DOHH2 (cell line): ENCODE measurements around the gene ESRRB.

Source experiments
- H3F3A ChIP-seq: fragments of 200-600 bp; sonication (generic), shearing (Covaris generic); 2 replicates; pipeline ENCODE4 v1.6.0; 2016; ENCODE audit warnings: antibody characterized with exemption, mild to moderate bottlenecking; ENCODE audit not compliant: control insufficient read depth, insufficient read depth
- H3K27ac ChIP-seq: fragments of 200-600 bp; sonication (generic); 2 replicates; pipeline ENCODE4 v1.5.1; 2014; ENCODE audit warnings: low read depth, mild to moderate bottlenecking, low read length, moderate library complexity
- H3K27me3 ChIP-seq: fragments of 200-600 bp; sonication (generic); 2 replicates; pipeline ENCODE4 v1.6.1; 2014; ENCODE audit warnings: mild to moderate bottlenecking, low read length, mixed read lengths; ENCODE audit not compliant: control insufficient read depth
- H3K36me3 ChIP-seq: fragments of 200-600 bp; sonication (generic); 2 replicates; pipeline ENCODE4 v1.6.1; 2014; ENCODE audit warnings: mild to moderate bottlenecking, low read length, moderate library complexity, mixed read lengths; ENCODE audit not compliant: control insufficient read depth
- H3K4me1 ChIP-seq: fragments of 200-600 bp; sonication (generic); 2 replicates; pipeline ENCODE4 v1.6.1; 2014; ENCODE audit warnings: mild to moderate bottlenecking, low read length, mixed read lengths; ENCODE audit not compliant: control insufficient read depth
- H3K4me2 ChIP-seq: fragments of 200-600 bp; sonication (generic); 2 replicates; pipeline ENCODE4 v1.6.0; 2014; ENCODE audit warnings: mild to moderate bottlenecking, low read length, moderate library complexity
- H3K4me3 ChIP-seq: fragments of 200-600 bp; sonication (generic); 2 replicates; pipeline ENCODE4 v1.5.1; 2014; ENCODE audit warnings: mild to moderate bottlenecking, low read length, mixed read lengths
- H3K79me2 ChIP-seq: fragments of 200-600 bp; sonication (generic); 2 replicates; pipeline ENCODE4 v1.6.1; 2014; ENCODE audit warnings: mild to moderate bottlenecking, low read length, mixed read lengths; ENCODE audit not compliant: control insufficient read depth
- H3K9me2 ChIP-seq: fragments of 200-600 bp; sonication (generic); replicated peaks from 2 replicates; pipeline ENCODE4 v1.6.1; 2014; ENCODE audit warnings: mild to moderate bottlenecking, low read length, mixed read lengths; ENCODE audit not compliant: control insufficient read depth
- H3K9me3 ChIP-seq: fragments of 200-600 bp; sonication (generic); 2 replicates; pipeline ENCODE4 v1.6.1; 2014; ENCODE audit warnings: antibody characterized with exemption, low read length, mixed read lengths; ENCODE audit not compliant: control insufficient read depth, insufficient read depth
- H4K20me1 ChIP-seq: fragments of 200-600 bp; sonication (generic); 2 replicates; pipeline ENCODE4 v1.6.0; 2014; ENCODE audit warnings: low read depth, mild to moderate bottlenecking, antibody characterized with exemption, low read length, moderate library complexity; ENCODE audit not compliant: control insufficient read depth, insufficient read depth
- EZH2phosphoT487 ChIP-seq: fragments of 200-600 bp; sonication (generic); IDR thresholded peaks from 2 replicates; pipeline ENCODE4 v1.6.1; 2017; ENCODE audit warnings: borderline replicate concordance, mild to moderate bottlenecking, antibody characterized with exemption, low read length, moderate library complexity, mixed read lengths
- TF ChIP-seq, protein P1 (sequence below): fragments of 200-600 bp; sonication (generic); IDR thresholded peaks from one replicate; pipeline ENCODE4 v1.5.1; 2014; ENCODE audit warnings: antibody characterized with exemption, mild to moderate bottlenecking, low read depth, low read length; ENCODE audit not compliant: poor library complexity, severe bottlenecking

ESRRB gene

GRCh38 chr14:76488551-76488950, 112.6 kb downstream of the ESRRB start:
- no peaks in the 10 kb centered on the region for H4K20me1 ChIP-seq
- H3K4me2 ChIP-seq, result no peak overlapping the region
- no peaks in the 10 kb centered on the region for H3K9me2 ChIP-seq
- no peaks in the 10 kb centered on the region for H3K4me1 ChIP-seq
- no peaks in the 10 kb centered on the region for H3K27me3 ChIP-seq
- H3K79me2 ChIP-seq, result no peaks in the 10 kb centered on the region
- H3F3A ChIP-seq, result no peaks in the 10 kb centered on the region
- H3K27ac ChIP-seq, result no peak overlapping the region
- H3K36me3 ChIP-seq, result no peaks in the 10 kb centered on the region
- H3K9me3 ChIP-seq, result no peaks in the 10 kb centered on the region
- no peak overlapping the region for H3K4me3 ChIP-seq
- TF ChIP-seq, protein P1, sequence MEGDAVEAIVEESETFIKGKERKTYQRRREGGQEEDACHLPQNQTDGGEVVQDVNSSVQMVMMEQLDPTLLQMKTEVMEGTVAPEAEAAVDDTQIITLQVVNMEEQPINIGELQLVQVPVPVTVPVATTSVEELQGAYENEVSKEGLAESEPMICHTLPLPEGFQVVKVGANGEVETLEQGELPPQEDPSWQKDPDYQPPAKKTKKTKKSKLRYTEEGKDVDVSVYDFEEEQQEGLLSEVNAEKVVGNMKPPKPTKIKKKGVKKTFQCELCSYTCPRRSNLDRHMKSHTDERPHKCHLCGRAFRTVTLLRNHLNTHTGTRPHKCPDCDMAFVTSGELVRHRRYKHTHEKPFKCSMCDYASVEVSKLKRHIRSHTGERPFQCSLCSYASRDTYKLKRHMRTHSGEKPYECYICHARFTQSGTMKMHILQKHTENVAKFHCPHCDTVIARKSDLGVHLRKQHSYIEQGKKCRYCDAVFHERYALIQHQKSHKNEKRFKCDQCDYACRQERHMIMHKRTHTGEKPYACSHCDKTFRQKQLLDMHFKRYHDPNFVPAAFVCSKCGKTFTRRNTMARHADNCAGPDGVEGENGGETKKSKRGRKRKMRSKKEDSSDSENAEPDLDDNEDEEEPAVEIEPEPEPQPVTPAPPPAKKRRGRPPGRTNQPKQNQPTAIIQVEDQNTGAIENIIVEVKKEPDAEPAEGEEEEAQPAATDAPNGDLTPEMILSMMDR, result no peak
- TF ChIP-seq EZH2phosphoT487, result no peak

DNA sequence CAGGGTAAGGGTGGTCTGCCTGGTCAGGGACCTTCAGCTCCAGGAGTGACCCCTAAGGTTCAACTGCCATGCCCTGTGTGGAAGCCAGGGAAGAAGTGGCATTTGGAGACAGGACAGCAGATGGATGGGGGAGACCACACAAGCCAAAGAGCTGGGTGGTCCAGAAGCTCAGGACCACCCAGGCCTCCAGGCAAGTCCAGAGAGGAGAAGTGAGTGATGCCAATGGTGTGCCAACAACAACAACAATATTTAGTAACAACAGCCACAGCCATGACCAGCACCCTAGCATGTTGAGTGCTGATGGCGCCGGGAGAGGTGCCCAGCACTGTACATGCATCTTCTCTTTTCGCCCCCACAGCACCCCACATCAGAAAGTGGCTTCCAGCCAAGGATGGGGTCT, 113.7 kb downstream of the ESRRB start:
- Histone ChIP-seq H3K27ac (no peak overlapping the region), H3K4me3 (no peak overlapping the region), H3K4me2 (no peak overlapping the region), H3K36me3 (no peaks in the 10 kb centered on the region), H3K9me2 (no peaks in the 10 kb centered on the region), H4K20me1 (no peaks in the 10 kb centered on the region), H3K4me1 (no peaks in the 10 kb centered on the region), H3K79me2 (no peaks in the 10 kb centered on the region), H3F3A (no peaks in the 10 kb centered on the region), H3K27me3 (no peaks in the 10 kb centered on the region), H3K9me3 (no peaks in the 10 kb centered on the region)
- TF ChIP-seq, protein P1, result no peak

- TF ChIP-seq, protein P1, result no peak
- no peak for TF ChIP-seq EZH2phosphoT487
These were observed 114.2 kb downstream of the ESRRB start for GRCh38 chr14:76490111-76490510.

DNA sequence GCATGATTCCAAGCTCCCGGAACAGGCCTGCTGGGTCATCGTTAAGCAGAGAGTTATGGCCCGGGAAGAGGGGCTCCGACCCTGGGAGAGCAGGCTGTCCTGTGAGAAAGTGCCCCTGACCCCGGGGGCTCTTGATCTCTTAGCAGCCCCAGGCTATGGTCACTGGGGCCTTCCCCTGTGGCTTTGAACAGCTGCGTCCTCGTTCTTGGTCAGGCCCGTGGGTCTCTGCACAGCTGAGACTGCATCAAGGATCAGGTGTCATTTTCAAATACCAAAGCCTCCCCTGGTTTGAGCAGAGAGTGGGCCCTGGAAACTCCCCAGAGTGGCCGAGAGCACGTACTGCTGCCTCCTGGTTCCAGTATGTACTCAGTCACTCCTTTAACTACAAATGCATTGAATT, 114.8 kb downstream of the ESRRB start:
- H3K36me3 ChIP-seq, result no peaks in the 10 kb centered on the region
- TF ChIP-seq, protein P1, result no peak
- no peak for TF ChIP-seq EZH2phosphoT487
- H3K9me3 ChIP-seq, result no peaks in the 10 kb centered on the region
- H3K4me1 ChIP-seq, result no peaks in the 10 kb centered on the region
- H3K9me2 ChIP-seq, result no peaks in the 10 kb centered on the region
- H3K4me2 ChIP-seq, result no peak overlapping the region
- no peak overlapping the region for H3K27ac ChIP-seq
- H3F3A ChIP-seq, result no peaks in the 10 kb centered on the region
- H3K79me2 ChIP-seq, result no peaks in the 10 kb centered on the region
- no peaks in the 10 kb centered on the region for H4K20me1 ChIP-seq
- H3K4me3 ChIP-seq, result no peak overlapping the region
- no peaks in the 10 kb centered on the region for H3K27me3 ChIP-seq

More at GRCh38 chr14:76490111-76490510, 114.2 kb downstream of the ESRRB start:
- Histone ChIP-seq H3K4me2 (no peak overlapping the region), H3K9me3 (no peaks in the 10 kb centered on the region), H3K4me3 (no peak overlapping the region), H3K27ac (no peak overlapping the region), H3K36me3 (no peaks in the 10 kb centered on the region), H3K9me2 (no peaks in the 10 kb centered on the region), H3F3A (no peaks in the 10 kb centered on the region), H3K4me1 (no peaks in the 10 kb centered on the region), H3K27me3 (no peaks in the 10 kb centered on the region), H3K79me2 (no peaks in the 10 kb centered on the region), H4K20me1 (no peaks in the 10 kb centered on the region)
